Activated effector memory CD4-positive, alpha-beta T cell treated with Interleukin-2 at 50 U/mL for 16 hours (primary cell): ENCODE data around the gene GRWD1.
A peak's percentile ranks its signal among the peaks of the same experiment; 100 is the strongest.

Experiments
- DNase-seq: peaks from one replicate; pipeline ENCODE4 v3.0.0-alpha.2; 2020

Gene GRWD1

GRCh38 chr19:48428670-48429069 is 17.1 kb upstream of the GRWD1 start:
- DNase-seq, result no peak

GRCh38 chr19:48433337-48433736 is 12.4 kb upstream of the GRWD1 start:
- DNase-seq, result no peak

GRCh38 chr19:48436586-48436985 is 9.2 kb upstream of the GRWD1 start:
- no peak for DNase-seq

GRCh38 chr19:48441360-48442050 is 4.3 kb upstream of the GRWD1 start:
- no peak for DNase-seq

GRCh38 chr19:48442116-48443035 is 3.4 kb upstream of the GRWD1 start:
- DNase-seq, result no peak

GRCh38 chr19:48443256-48443655 is 2.5 kb upstream of the GRWD1 start:
- no peak for DNase-seq

- DNase-seq, result no peak
Observed at GRCh38 chr19:48443731-48444128, 2.1 kb upstream of the GRWD1 start.

- DNase-seq, result no peak
Observed at GRCh38 chr19:48444129-48444935, 1.5 kb upstream of the GRWD1 start.

GRCh38 chr19:48444936-48445200 is 915 bp upstream of the GRWD1 start:
- no peak for DNase-seq

GRCh38 chr19:48445256-48445605 is 552 bp upstream of the GRWD1 start:
- DNase-seq, result peak; percentile 7

- DNase-seq, result no peak
Observed at GRCh38 chr19:48446579-48446978, 796 bp downstream of the GRWD1 start.

- DNase-seq, result no peak
Observed at GRCh38 chr19:48448563-48448962, 2.8 kb downstream of the GRWD1 start.

GRCh38 chr19:48450441-48450840 is 4.7 kb downstream of the GRWD1 start:
- DNase-seq, result no peak

GRCh38 chr19:48450863-48451262 is 5.1 kb downstream of the GRWD1 start:
- no peak for DNase-seq

GRCh38 chr19:48451624-48452023 is 5.8 kb downstream of the GRWD1 start:
- no peak for DNase-seq

GRCh38 chr19:48452289-48453190 is 6.8 kb downstream of the GRWD1 start:
- no peak for DNase-seq

GRCh38 chr19:48454150-48454730 is 8.5 kb downstream of the GRWD1 start:
- no peak for DNase-seq

GRCh38 chr19:48455171-48455907 is 9.6 kb downstream of the GRWD1 start, which contains the start of gene KCNJ14:
Gene KCNJ14 (plus strand): TSS chr19:48455574. CDS start chr19:48461725, 6,151 bp downstream.
- no peak for DNase-seq

- DNase-seq, result no peak
Observed at GRCh38 chr19:48455908-48456562, 10.3 kb downstream of the GRWD1 start.

- DNase-seq, result no peak
Observed at GRCh38 chr19:48456864-48457263, 11.1 kb downstream of the GRWD1 start.

- no peak for DNase-seq
Observed at GRCh38 chr19:48458016-48458415, 12.2 kb downstream of the GRWD1 start.
